Ishikawa (cell line): Measurements from ENCODE around the gene HOXD12.

Experiments
- CREB1 ChIP-seq: IDR thresholded peaks from 2 replicates; pipeline ENCODE4 v1.6.1; 2012; ENCODE audit warnings: low read depth
- FOXM1 ChIP-seq: IDR thresholded peaks from 2 replicates; pipeline ENCODE4 v1.6.1; 2012; ENCODE audit warnings: low read depth, borderline replicate concordance
- TCF12 ChIP-seq: IDR thresholded peaks from 2 replicates; pipeline ENCODE4 v1.6.1; 2012; ENCODE audit warnings: low read depth

GRCh38 chr2:176056406-176056805, 43.2 kb upstream of the HOXD12 start:
- no peak for TF ChIP-seq TCF12
- TF ChIP-seq FOXM1: no peak
- TF ChIP-seq CREB1: no peak
